ENCODE results near the gene ATP2B2. TPM values are rescaled to one million over a fixed set of nuclear protein-coding genes. Genes with fewer than 3 reads are reported as not detected.

Gene ATP2B2
- total and polyA plus RNA-seq, 9 of the 15 experiments (the other 6 are each of a cell fraction or from before 2014, with no cell fraction given): 0.06 TPM; not detected in 8

- no peak for TF ChIP-seq SAP30 (IDR thresholded peaks at IDR 0.05; ENCODE audit: borderline replicate concordance, insufficient read depth, low read depth, low read length, poor library complexity, severe bottlenecking)
- peak; percentile 50; the same call in 1 of the 2 replicates for TF ChIP-seq ELF1 (tag; IDR thresholded peaks at IDR 0.05)
- no peak for TF ChIP-seq MIER1 (IDR thresholded peaks at IDR 0.05; ENCODE audit: low read depth)
- no peak for TF ChIP-seq ZNF76 (CRISPR knock-in tag; IDR thresholded peaks at IDR 0.05; ENCODE audit: borderline replicate concordance)
- TF ChIP-seq ZNF143 (CRISPR knock-in tag; IDR thresholded peaks at IDR 0.05): no peak
- TF ChIP-seq ZNF134 (CRISPR knock-in tag; conservative IDR thresholded peaks at IDR 0.05): no peak
- no peak for TF ChIP-seq ZNF124 (CRISPR knock-in tag; IDR thresholded peaks at IDR 0.05)
- no peak for TF ChIP-seq EWSR1 (IDR thresholded peaks at IDR 0.05; ENCODE audit: borderline replicate concordance, low read depth, partially characterized antibody)
- no peak for TF ChIP-seq ZNF184 (CRISPR knock-in tag; IDR thresholded peaks at IDR 0.05)
- no peak for TF ChIP-seq POLR2AphosphoS2 (IDR thresholded peaks at IDR 0.05; ENCODE audit: low read length)
- TF ChIP-seq PTBP1 (IDR thresholded peaks at IDR 0.05; ENCODE audit: low read depth, low read length): 0 out of 2 replicates have a peak, but pooled peaks have one; percentile 36
- TF ChIP-seq TAF7 (tag; IDR thresholded peaks at IDR 0.05): no peak
- TF ChIP-seq, protein P1, sequence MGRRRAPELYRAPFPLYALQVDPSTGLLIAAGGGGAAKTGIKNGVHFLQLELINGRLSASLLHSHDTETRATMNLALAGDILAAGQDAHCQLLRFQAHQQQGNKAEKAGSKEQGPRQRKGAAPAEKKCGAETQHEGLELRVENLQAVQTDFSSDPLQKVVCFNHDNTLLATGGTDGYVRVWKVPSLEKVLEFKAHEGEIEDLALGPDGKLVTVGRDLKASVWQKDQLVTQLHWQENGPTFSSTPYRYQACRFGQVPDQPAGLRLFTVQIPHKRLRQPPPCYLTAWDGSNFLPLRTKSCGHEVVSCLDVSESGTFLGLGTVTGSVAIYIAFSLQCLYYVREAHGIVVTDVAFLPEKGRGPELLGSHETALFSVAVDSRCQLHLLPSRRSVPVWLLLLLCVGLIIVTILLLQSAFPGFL (CRISPR knock-in tag; IDR thresholded peaks at IDR 0.05): no peak
- TF ChIP-seq FOXK1 (CRISPR knock-in tag; IDR thresholded peaks at IDR 0.05; ENCODE audit: borderline replicate concordance): no peak
- peak; percentile 79 for TF ChIP-seq ZKSCAN1 (IDR thresholded peaks at IDR 0.05; ENCODE audit: low read depth, low read length)
- TF ChIP-seq GATA2 (CRISPR knock-in tag; IDR thresholded peaks at IDR 0.05): no peak
- TF ChIP-seq TOE1 (IDR thresholded peaks at IDR 0.05; ENCODE audit: borderline replicate concordance): no peak
- TF ChIP-seq TOE1 (CRISPR knock-in tag; IDR thresholded peaks at IDR 0.05; ENCODE audit: borderline replicate concordance, low read depth): no peak
- no peak for TF ChIP-seq RAD51 (IDR thresholded peaks at IDR 0.05; ENCODE audit: borderline replicate concordance, low read depth)
- TF ChIP-seq JUN (IDR thresholded peaks at IDR 0.05; ENCODE audit: borderline replicate concordance, low read depth, low read length): no peak
- no peak for TF ChIP-seq JUN (CRISPR knock-in tag; IDR thresholded peaks at IDR 0.05; ENCODE audit: borderline replicate concordance)
- no peak for TF ChIP-seq SMARCB1 (IDR thresholded peaks at IDR 0.05; ENCODE audit: insufficient read length, low read depth)
- TF ChIP-seq FOXM1 (IDR thresholded peaks at IDR 0.05; ENCODE audit: low read depth): no peak
- TF ChIP-seq FOXM1 (CRISPR knock-in tag; IDR thresholded peaks at IDR 0.05; ENCODE audit: low read depth): no peak
- TF ChIP-seq CREM (IDR thresholded peaks at IDR 0.05; ENCODE audit: low read depth): no peak
- TF ChIP-seq HDAC2 (IDR thresholded peaks at IDR 0.05): peak; percentile 56; the same call in 1 of the 2 replicates
- TF ChIP-seq, protein P2, sequence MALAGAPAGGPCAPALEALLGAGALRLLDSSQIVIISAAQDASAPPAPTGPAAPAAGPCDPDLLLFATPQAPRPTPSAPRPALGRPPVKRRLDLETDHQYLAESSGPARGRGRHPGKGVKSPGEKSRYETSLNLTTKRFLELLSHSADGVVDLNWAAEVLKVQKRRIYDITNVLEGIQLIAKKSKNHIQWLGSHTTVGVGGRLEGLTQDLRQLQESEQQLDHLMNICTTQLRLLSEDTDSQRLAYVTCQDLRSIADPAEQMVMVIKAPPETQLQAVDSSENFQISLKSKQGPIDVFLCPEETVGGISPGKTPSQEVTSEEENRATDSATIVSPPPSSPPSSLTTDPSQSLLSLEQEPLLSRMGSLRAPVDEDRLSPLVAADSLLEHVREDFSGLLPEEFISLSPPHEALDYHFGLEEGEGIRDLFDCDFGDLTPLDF (CRISPR knock-in tag; IDR thresholded peaks at IDR 0.05): no peak
- TF ChIP-seq ZNF583 (CRISPR knock-in tag; IDR thresholded peaks at IDR 0.05): 0 out of 2 replicates have a peak, but pooled peaks have one; percentile 47
- TF ChIP-seq E2F3 (CRISPR knock-in tag; IDR thresholded peaks at IDR 0.05): no peak
Measured at GRCh38 chr3:10405816-10406215, 99.6 kb downstream of the ATP2B2 start (continued).
